Measurements from ENCODE around the gene ANO7. TPM values are rescaled to one million over a fixed set of nuclear protein-coding genes. Genes with fewer than 3 reads are reported as not detected.

ANO7 gene
- total and polyA plus RNA-seq, 2 of the 13 experiments (the other 11 are each of a cell fraction or from before 2014, with no cell fraction given), result 4.1 to 4.9 TPM

DNA sequence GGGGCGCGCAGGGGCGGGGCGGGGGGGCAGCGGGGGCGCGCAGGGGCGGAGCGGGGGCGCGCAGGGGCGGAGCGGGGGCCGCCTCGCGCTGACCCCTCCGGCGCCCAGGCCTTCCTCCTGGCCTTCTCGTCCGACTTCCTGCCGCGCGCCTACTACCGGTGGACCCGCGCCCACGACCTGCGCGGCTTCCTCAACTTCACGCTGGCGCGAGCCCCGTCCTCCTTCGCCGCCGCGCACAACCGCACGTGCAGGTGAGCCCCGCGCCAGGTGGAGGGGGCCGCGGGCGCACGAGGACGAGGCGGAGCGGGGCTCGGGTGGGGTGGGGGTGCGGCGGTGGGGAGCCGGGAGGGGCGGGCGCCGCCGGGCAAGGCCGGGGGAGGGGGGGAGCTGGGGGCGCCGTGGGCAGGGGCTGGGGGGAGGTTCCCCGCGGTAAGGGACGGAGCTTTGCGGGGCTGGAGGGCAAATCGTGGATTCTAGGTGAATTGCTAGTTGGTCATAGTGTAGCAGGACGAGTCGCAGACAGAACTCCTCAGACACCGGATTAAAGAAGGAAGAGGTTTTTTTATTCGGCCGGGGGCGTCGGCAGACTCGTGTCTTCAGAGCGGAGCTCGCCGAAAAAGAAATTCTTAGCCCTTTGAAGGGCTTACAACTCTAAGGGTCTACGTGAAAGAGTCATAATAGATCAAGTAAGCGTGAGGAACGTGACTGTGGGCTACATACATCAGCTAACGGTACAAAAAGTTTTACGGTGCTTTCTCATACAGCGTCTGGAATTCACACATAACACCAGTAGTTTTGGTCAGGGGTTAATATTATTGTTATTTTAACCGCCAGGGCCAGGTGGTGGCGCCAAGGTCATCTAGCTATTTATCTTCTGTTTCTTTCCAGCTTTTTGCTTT lies 29.9 kb downstream of the ANO7 start (continued):
- TF ChIP-seq, protein P1, sequence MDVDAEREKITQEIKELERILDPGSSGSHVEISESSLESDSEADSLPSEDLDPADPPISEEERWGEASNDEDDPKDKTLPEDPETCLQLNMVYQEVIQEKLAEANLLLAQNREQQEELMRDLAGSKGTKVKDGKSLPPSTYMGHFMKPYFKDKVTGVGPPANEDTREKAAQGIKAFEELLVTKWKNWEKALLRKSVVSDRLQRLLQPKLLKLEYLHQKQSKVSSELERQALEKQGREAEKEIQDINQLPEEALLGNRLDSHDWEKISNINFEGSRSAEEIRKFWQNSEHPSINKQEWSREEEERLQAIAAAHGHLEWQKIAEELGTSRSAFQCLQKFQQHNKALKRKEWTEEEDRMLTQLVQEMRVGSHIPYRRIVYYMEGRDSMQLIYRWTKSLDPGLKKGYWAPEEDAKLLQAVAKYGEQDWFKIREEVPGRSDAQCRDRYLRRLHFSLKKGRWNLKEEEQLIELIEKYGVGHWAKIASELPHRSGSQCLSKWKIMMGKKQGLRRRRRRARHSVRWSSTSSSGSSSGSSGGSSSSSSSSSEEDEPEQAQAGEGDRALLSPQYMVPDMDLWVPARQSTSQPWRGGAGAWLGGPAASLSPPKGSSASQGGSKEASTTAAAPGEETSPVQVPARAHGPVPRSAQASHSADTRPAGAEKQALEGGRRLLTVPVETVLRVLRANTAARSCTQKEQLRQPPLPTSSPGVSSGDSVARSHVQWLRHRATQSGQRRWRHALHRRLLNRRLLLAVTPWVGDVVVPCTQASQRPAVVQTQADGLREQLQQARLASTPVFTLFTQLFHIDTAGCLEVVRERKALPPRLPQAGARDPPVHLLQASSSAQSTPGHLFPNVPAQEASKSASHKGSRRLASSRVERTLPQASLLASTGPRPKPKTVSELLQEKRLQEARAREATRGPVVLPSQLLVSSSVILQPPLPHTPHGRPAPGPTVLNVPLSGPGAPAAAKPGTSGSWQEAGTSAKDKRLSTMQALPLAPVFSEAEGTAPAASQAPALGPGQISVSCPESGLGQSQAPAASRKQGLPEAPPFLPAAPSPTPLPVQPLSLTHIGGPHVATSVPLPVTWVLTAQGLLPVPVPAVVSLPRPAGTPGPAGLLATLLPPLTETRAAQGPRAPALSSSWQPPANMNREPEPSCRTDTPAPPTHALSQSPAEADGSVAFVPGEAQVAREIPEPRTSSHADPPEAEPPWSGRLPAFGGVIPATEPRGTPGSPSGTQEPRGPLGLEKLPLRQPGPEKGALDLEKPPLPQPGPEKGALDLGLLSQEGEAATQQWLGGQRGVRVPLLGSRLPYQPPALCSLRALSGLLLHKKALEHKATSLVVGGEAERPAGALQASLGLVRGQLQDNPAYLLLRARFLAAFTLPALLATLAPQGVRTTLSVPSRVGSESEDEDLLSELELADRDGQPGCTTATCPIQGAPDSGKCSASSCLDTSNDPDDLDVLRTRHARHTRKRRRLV (CRISPR knock-in tag; IDR thresholded peaks at IDR 0.05), result no peak
- TF ChIP-seq ZNF589 (CRISPR knock-in tag; conservative IDR thresholded peaks at IDR 0.05), result no peak
- no peak for TF ChIP-seq SRSF4 (IDR thresholded peaks at IDR 0.05; ENCODE audit: low read depth, low read length, poor library complexity, severe bottlenecking)
- TF ChIP-seq CCAR2 (optimal IDR thresholded peaks at IDR 0.05; ENCODE audit: low read depth, low read length), result no peak
- TF ChIP-seq IKZF1 (IDR thresholded peaks at IDR 0.05), result no peak
- TF ChIP-seq, protein P2, sequence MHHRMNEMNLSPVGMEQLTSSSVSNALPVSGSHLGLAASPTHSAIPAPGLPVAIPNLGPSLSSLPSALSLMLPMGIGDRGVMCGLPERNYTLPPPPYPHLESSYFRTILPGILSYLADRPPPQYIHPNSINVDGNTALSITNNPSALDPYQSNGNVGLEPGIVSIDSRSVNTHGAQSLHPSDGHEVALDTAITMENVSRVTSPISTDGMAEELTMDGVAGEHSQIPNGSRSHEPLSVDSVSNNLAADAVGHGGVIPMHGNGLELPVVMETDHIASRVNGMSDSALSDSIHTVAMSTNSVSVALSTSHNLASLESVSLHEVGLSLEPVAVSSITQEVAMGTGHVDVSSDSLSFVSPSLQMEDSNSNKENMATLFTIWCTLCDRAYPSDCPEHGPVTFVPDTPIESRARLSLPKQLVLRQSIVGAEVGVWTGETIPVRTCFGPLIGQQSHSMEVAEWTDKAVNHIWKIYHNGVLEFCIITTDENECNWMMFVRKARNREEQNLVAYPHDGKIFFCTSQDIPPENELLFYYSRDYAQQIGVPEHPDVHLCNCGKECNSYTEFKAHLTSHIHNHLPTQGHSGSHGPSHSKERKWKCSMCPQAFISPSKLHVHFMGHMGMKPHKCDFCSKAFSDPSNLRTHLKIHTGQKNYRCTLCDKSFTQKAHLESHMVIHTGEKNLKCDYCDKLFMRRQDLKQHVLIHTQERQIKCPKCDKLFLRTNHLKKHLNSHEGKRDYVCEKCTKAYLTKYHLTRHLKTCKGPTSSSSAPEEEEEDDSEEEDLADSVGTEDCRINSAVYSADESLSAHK (CRISPR knock-in tag; IDR thresholded peaks at IDR 0.05; ENCODE audit: borderline replicate concordance), result no peak
- 0 out of 2 replicates have a peak, but pooled peaks have one; percentile 24 for TF ChIP-seq SSRP1 (CRISPR knock-in tag; IDR thresholded peaks at IDR 0.05)
- TF ChIP-seq RXRB (CRISPR knock-in tag; IDR thresholded peaks at IDR 0.05; ENCODE audit: borderline replicate concordance), result peak; percentile 29; the same call in 1 of the 2 replicates
- no peak for TF ChIP-seq DR1 (CRISPR knock-in tag; IDR thresholded peaks at IDR 0.05)
- peak in 1 of 2 experiments; percentile 62; a peak in 2 of 4 replicates for TF ChIP-seq NR2F1 (CRISPR knock-in tag; IDR thresholded peaks at IDR 0.05)
- TF ChIP-seq, protein P3, sequence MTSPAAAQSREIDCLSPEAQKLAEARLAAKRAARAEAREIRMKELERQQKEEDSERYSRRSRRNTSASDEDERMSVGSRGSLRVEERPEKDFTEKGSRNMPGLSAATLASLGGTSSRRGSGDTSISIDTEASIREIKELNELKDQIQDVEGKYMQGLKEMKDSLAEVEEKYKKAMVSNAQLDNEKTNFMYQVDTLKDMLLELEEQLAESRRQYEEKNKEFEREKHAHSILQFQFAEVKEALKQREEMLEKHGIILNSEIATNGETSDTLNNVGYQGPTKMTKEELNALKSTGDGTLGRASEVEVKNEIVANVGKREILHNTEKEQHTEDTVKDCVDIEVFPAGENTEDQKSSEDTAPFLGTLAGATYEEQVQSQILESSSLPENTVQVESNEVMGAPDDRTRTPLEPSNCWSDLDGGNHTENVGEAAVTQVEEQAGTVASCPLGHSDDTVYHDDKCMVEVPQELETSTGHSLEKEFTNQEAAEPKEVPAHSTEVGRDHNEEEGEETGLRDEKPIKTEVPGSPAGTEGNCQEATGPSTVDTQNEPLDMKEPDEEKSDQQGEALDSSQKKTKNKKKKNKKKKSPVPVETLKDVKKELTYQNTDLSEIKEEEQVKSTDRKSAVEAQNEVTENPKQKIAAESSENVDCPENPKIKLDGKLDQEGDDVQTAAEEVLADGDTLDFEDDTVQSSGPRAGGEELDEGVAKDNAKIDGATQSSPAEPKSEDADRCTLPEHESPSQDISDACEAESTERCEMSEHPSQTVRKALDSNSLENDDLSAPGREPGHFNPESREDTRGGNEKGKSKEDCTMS (CRISPR knock-in tag; conservative IDR thresholded peaks at IDR 0.05), result no peak
- TF ChIP-seq ZNF224 (CRISPR knock-in tag; IDR thresholded peaks at IDR 0.05), result no peak
- peak; percentile 26 for TF ChIP-seq TEAD3 (CRISPR knock-in tag; optimal IDR thresholded peaks at IDR 0.05; ENCODE audit: borderline replicate concordance)
- TF ChIP-seq, protein P4, sequence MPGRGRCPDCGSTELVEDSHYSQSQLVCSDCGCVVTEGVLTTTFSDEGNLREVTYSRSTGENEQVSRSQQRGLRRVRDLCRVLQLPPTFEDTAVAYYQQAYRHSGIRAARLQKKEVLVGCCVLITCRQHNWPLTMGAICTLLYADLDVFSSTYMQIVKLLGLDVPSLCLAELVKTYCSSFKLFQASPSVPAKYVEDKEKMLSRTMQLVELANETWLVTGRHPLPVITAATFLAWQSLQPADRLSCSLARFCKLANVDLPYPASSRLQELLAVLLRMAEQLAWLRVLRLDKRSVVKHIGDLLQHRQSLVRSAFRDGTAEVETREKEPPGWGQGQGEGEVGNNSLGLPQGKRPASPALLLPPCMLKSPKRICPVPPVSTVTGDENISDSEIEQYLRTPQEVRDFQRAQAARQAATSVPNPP (CRISPR knock-in tag; IDR thresholded peaks at IDR 0.05), result peak; percentile 53; the same call in 1 of the 2 replicates
- no peak for TF ChIP-seq CEBPB (IDR thresholded peaks at IDR 0.05; ENCODE audit: borderline replicate concordance, low read depth, low read length)
- TF ChIP-seq ZNF792 (CRISPR knock-in tag; IDR thresholded peaks at IDR 0.05), result 0 out of 2 replicates have a peak, but pooled peaks have one; percentile 17
- 0 out of 4 replicates have a peak, but pooled peaks of 1 of the 2 experiments have one; percentile 71 for TF ChIP-seq KLF16 (CRISPR knock-in tag; IDR thresholded peaks at IDR 0.05)
